GM19240 (cell line): ENCODE measurements around the gene CRAT.

Experiments
- DNase-seq: peaks from one replicate; pipeline ENCODE4 v3.0.0; 2011; ENCODE audit warnings: low spot score; ENCODE audit not compliant: insufficient read length

CRAT gene

DNA sequence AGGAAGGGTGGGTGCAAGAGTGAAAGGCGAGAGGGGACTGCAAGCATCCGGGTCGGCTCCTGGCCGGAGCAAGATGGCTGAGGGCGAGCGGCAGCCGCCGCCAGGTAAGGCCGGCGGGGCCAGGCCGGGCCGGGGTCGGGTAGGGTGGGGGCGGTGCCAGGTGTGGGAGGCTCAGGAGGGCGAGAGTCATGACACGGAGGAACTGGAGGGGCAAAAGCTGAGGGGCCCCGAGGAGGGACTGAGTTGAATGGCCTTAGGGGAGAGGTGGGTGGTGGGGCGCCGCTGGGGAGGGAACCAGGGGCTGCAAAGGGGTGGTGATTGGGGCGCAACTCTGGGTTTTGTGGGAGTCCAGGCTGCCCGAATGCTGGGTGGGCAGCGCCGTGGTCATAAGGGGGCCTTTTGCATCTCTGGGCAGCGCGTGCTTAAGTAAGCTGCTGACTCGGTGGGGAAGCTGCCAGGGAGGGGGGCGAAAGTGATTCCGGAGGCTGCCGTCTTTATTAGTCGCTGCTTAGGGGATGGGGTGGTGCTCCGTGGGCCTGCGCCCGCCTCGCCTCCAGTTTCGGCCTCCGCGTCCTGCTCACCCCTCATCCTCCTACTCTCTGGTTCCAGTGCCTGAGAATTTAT lies 1.0 kb upstream of the CRAT start:
- no peak for DNase-seq

GRCh38 chr9:129109952-129110739 lies 447 bp downstream of the CRAT start:
- DNase-seq = no peak

DNA sequence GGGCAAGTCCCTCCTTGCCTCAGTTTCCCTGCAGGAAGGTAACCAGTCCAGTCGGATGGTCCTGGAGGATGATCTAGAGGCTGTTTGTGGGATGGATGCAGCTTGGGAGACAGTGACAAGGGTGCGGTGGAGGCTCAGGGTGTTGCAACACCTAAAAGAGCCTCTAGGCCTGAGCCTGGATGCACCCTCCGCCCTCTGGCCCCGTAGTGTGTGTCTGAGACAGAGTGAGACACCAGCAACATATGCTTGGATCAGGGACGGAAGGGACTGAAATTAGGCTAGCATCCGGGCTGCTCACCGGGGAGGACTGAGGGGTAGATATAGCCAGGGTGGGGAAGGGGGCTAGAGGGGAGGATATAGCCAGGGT lies 1.1 kb downstream of the CRAT start:
- no peak for DNase-seq

DNA sequence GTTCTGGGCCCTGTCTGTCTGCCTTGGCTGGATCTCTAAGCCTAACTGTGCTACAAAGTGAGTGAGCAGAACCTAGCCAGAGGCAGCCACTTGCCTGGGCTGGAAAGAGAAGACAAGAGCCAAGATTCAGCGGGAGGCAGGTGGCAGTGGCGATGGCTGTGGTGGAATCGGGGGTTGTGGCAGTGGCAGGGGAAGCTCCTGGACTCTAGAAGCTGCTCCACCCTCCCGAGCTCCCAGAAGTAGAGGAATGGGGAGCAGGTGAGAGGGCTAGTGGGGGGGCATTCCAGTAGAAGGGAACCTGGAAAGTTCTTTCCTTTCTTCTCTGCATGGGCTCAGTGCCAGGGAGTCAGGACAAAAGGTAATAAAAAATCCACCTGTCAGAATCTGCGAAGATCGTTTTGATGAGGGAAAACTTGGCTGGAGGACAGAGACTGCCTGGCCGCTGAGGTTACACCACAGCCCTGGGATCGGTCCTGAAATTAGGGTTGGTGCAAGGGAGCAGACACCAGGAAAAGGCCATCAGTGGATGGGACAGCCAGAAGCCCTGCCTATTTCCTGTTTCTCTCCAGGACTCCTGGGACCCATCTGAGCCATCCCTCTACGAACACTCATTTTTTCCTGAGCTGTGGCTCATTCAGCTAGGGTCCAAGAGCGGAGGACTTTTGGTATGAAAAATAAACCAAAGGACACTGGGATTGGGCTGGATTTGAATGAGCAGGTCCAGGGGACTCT lies 1.6 kb downstream of the CRAT start:
- no peak for DNase-seq

DNA sequence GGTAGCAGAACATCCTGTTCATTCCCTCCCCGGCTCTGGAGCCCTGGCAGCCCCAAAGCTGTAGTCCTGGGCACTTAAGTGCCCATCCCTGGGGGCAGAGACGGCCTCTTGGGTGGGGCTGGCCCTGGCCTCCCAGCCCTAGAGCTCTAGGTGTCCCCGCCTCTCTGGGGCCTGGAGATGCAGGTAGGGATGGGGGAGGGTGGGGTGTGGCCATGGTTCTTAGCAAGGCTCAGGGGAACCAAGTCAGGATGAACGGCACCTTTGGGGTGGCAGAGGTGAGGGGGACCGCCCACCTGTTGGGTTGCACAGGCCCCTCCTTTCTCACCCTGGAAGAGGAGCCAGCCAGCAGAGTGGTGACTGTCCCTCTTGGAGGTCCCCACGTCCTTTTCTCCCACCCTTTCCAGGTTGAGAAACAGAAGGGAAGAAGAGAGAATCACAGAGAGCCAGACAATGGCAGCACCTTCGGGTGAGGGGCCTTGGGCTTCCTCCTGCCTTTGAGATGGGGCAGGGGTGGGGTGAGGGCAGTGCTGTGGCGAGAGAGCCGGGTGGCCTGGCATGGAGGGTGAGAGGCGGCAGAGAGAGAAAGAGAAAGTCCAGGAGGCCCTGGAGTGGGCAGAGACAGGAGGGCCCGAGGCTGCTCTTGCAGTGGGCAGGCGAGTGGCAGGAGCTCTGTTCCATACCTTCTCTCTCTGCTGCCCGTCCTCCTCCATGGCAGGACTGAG lies 2.3 kb downstream of the CRAT start:
- DNase-seq = no peak

GRCh38 chr9:129107651-129108050 lies 2.9 kb downstream of the CRAT start:
- no peak for DNase-seq

- DNase-seq = no peak
These were observed 4.5 kb downstream of the CRAT start for GRCh38 chr9:129105857-129106694.

GRCh38 chr9:129104051-129104450 lies 6.5 kb downstream of the CRAT start:
- DNase-seq = no peak

DNA sequence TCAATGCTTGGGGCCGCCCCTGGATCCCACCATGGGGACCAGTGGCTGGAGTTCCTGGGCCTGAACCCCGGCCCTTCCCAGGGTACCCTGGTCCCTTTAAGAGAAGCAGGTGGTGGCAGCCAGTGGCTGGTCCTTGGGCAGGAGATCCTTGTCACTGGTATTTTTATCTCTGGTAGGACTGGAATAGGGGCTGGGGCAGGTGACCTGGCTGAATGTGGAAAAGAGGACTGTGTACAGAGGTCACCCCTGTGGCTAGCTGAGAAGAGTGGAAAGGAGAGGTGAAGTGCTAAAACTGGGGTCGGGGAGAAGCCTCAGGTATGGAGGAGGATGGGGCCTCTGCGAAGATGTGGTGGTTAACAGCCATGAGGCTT lies 7.0 kb downstream of the CRAT start:
- DNase-seq = no peak

- DNase-seq = peak; percentile 31
These were observed 7.6 kb downstream of the CRAT start for GRCh38 chr9:129102791-129103594.

GRCh38 chr9:129102095-129102525 lies 8.5 kb downstream of the CRAT start:
- no peak for DNase-seq

DNA sequence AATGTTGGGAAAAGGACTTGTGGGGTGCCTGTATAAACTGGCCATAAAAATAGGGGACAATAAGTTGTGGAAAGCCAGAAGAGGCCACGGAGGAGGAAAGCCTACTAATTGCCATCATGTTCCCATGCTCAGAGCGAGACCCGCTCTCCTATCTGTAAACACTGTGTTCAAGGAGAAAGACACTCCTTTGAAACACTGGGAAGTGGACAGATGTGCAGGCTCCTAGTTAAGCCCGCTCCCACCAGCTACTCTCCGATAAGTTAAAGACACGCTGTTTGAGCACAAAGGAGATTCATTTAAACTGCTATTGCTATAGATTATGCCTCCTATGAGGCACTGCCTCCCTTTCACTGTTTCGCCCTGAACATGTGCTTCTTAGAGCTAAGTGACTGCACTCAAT lies 9.3 kb downstream of the CRAT start:
- no peak for DNase-seq

GRCh38 chr9:129100383-129101169 lies 10.0 kb downstream of the CRAT start:
- no peak for DNase-seq

GRCh38 chr9:129098328-129098727 lies 12.3 kb downstream of the CRAT start:
- DNase-seq = no peak

- no peak for DNase-seq
These were observed 12.8 kb downstream of the CRAT start for GRCh38 chr9:129097671-129098306.

DNA sequence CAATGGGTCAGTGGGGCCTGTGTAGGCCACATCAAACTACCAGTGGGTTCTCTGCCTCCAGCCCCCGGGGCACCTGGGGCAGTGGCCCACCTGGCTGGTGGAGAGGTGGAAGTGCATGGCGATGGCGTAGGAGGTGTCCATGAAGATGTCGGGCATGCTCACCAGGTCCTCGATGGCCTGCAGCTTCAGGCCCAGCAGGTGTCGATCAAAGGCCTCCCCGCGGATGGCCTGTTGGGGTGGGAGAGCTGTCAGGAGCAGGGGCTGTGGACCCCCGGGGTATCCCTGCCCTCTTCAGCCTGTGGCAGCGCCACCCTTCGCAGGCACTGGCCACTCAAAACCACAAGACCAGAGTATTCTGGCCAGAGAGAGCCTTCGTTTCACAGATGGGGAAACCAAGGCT lies 14.7 kb downstream of the CRAT start:
- DNase-seq = no peak

DNA sequence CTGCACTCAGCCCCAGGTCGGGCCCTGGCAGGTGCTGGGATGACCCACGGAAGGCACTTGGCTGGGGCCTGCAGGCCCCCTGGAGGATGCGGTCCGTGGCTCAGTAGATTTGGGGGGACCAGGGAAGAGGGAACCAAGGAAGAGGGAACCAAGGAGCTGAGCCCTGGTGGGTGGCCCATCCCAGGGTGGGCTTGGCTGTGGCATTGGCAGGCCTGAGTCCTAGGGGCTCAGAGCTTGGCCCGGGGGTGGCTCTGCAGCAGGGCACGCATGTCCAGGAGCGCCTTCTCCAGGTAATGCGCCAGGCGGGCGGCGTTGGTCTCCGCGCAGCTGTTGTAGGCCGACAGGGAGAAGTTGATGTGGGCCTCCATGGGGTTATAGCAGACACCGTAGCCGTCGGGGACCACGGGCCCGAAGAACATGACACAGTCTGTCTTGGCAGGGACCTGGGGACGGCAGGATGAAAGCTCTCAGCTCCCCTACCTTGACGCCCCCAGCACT lies 15.4 kb downstream of the CRAT start:
- no peak for DNase-seq

DNA sequence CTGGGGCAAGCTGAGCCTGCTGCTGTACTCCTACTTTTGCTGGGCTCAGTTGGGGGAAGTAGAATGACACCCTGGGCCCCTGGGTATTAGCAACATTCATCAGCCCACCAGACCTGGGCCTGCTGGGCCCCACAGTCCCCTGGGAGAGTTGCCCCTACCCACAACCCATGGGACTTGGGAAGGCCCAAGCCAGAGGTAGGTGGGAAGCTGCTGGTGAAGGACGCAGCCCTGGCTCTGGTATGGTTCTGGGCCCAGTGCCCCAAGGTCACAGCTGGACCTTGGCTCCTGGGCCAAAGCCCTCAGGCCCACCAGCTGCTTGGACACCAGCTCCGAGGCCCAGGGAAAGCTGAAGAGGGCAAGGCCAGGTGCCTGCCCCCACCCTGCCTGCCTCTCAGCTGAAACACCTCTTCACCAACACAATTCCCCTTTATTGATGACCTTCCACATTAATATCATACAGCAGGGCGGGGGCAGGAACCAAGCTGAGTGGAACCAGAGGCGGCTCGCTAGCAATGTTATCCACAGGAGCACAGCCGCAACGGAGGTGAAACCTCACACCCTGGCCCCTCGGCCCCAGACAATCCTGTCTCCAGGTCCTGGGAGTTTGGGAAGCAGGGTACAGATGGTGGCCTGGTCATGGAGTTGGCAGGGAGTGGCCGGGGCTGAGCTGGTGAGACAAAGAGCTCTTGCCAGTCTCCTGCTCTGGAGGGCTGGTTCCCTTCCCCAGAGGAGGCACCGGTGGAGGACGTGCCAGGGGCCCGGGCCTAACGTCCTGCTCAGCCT lies 16.0 kb downstream of the CRAT start:
- DNase-seq = no peak
